GM12878 (cell line): ENCODE data around the gene CCDC91. TPM values are rescaled to one million over a fixed set of nuclear protein-coding genes. Genes with fewer than 3 reads are reported as not detected.

Experiments
- ATAC-seq: fragments of 200-7000 bp; cut with Tn5 transposase; 3 replicates; pipeline ENCODE4 v1.9.1; 2020; ENCODE audit warnings: mild to moderate bottlenecking, moderate library complexity
- BruUV-seq: library from RNA; stranded (reverse); fragments of 400-500 nt; replicated peaks from 2 replicates; lab custom pipeline; 2021; lab: Mats Ljungman, UMichigan
- CTCF ChIA-PET: fragments of 300-600 bp; sonication (Branson Sonifier 250); formaldehyde crosslinking; extraction: SDS; loops from one replicate; lab custom pipeline; 2021; ENCODE audit warnings: inconsistent platforms; lab: Yijun Ruan, JAX
- POLR2A ChIA-PET: fragments of 350-600 bp; formaldehyde crosslinking; extraction: SDS; loops from one replicate; lab custom pipeline; 2021; ENCODE audit warnings: inconsistent platforms; lab: Charles Lee
- RAD21 ChIA-PET: fragments of 300-600 bp; sonication (Branson Sonifier 250); formaldehyde crosslinking; loops from one replicate; lab custom pipeline; 2023; ENCODE audit warnings: antibody characterized with exemption; ENCODE audit not compliant: unreplicated experiment; lab: Charles Lee
- SMC1A ChIA-PET: fragments of 300-600 bp; sonication (Branson Sonifier 250); formaldehyde crosslinking; loops from one replicate; lab custom pipeline; 2023; ENCODE audit not compliant: unreplicated experiment, uncharacterized antibody; lab: Charles Lee
- DNase-seq: peaks from one replicate; pipeline ENCODE4 v3.0.0-alpha.2; 2011; ENCODE audit warnings: low read depth, low spot score
- FAIRE-seq: peaks from 3 replicates; lab custom pipeline; 2011; peaks lifted over from hg19 to GRCh38; lab: Jason Lieb, UNC
- H2AFZ ChIP-seq: 2 replicates; pipeline ENCODE4 v1.6.0; 2011; ENCODE audit warnings: low read depth, low read length, control low read depth; ENCODE audit not compliant: control insufficient read depth
- H3K27ac ChIP-seq: 2 replicates; pipeline ENCODE4 v1.5.1; 2011; ENCODE audit warnings: control low read depth; ENCODE audit not compliant: control insufficient read depth, insufficient read depth
- H3K27me3 ChIP-seq, 2 experiments: replicated peaks in 1 of 2; 2 replicates each; pipeline versions ENCODE4 v1.6.0 to v1.6.1; 2011; ENCODE audit warnings: low read length in 1 of 2; ENCODE audit not compliant: control insufficient read depth in 2 of 2, insufficient read depth in 2 of 2
- H3K36me3 ChIP-seq, 2 experiments: 2 replicates each; pipeline ENCODE4 v1.5.1; 2011; ENCODE audit warnings: low read length in 1 of 2; ENCODE audit not compliant: control insufficient read depth in 2 of 2, insufficient read depth in 2 of 2
- H3K4me1 ChIP-seq: 2 replicates; pipeline ENCODE4 v1.6.1; 2011; ENCODE audit warnings: mild to moderate bottlenecking, low read length, moderate library complexity, mixed read lengths; ENCODE audit not compliant: control insufficient read depth, insufficient read depth
- H3K4me2 ChIP-seq: 2 replicates; pipeline ENCODE4 v1.6.0; 2011; ENCODE audit warnings: control low read depth; ENCODE audit not compliant: control insufficient read depth, insufficient read depth
- H3K4me3 ChIP-seq: fragments of 200-600 bp; sonication (generic); 2 replicates; pipeline ENCODE4 v1.5.1; 2016
- H3K79me2 ChIP-seq: 2 replicates; pipeline ENCODE4 v1.6.0; 2011; ENCODE audit warnings: low read length; ENCODE audit not compliant: control insufficient read depth, insufficient read depth
- H3K9ac ChIP-seq: 2 replicates; pipeline ENCODE4 v1.8.0; 2011; ENCODE audit warnings: low read length, control low read depth, mixed read lengths; ENCODE audit not compliant: control insufficient read depth, insufficient read depth
- H3K9me3 ChIP-seq: replicated peaks from 3 replicates; pipeline ENCODE4 v1.5.1; 2011; ENCODE audit warnings: mild to moderate bottlenecking, low read length; ENCODE audit not compliant: control insufficient read depth, insufficient read depth
- H4K20me1 ChIP-seq: 2 replicates; pipeline ENCODE4 v1.6.0; 2011; ENCODE audit not compliant: control insufficient read depth, insufficient read depth
- ASH2L ChIP-seq: fragments of 300-600, 200-600 bp; sonication (generic); IDR thresholded peaks from 2 replicates; pipeline ENCODE4 v1.6.1; 2017; ENCODE audit warnings: low read depth, mild to moderate bottlenecking, borderline replicate concordance
- CREB1 ChIP-seq: IDR thresholded peaks from 2 replicates; pipeline ENCODE4 v1.6.1; 2012; ENCODE audit warnings: low read depth, mild to moderate bottlenecking, inconsistent platforms
- E2F4 ChIP-seq: IDR thresholded peaks from 2 replicates; pipeline ENCODE4 v1.6.1; 2012; ENCODE audit warnings: low read depth, low read length, improper control_type of control experiment
- EGR1 ChIP-seq, 2 experiments: IDR thresholded peaks; 1 replicate in 1 of 2; 2 replicates in 1 of 2; pipeline ENCODE4 v1.6.1; 2011 to 2012; ENCODE audit warnings: low read depth in 2 of 2, low read length in 2 of 2, borderline replicate concordance in 1 of 2, mild to moderate bottlenecking in 1 of 2, moderate library complexity in 1 of 2
- GABPA ChIP-seq: IDR thresholded peaks from 2 replicates; pipeline ENCODE4 v1.6.1; 2014; ENCODE audit warnings: antibody characterized with exemption, low read depth, mild to moderate bottlenecking, inconsistent platforms
- MTA3 ChIP-seq: IDR thresholded peaks from 2 replicates; pipeline ENCODE4 v1.6.1; 2012; ENCODE audit warnings: low read length, inconsistent platforms, borderline replicate concordance
- NR2F1 ChIP-seq: fragments of 450-650 bp; conservative IDR thresholded peaks from 2 replicates; pipeline ENCODE4 v1.6.1; 2017; ENCODE audit warnings: mild to moderate bottlenecking
- SIN3A ChIP-seq: IDR thresholded peaks from 2 replicates; pipeline ENCODE4 v1.6.1; 2012; ENCODE audit warnings: low read depth, low read length, improper control_type of control experiment
- SMC3 ChIP-seq: IDR thresholded peaks from 2 replicates; pipeline ENCODE4 v1.6.1; 2011; ENCODE audit warnings: low read length, improper control_type of control experiment, borderline replicate concordance
- YBX1 ChIP-seq: fragments of 450-650 bp; IDR thresholded peaks from 2 replicates; pipeline ENCODE4 v1.6.1; 2016; ENCODE audit warnings: antibody characterized with exemption
- ZNF687 ChIP-seq: fragments of 450-650 bp; IDR thresholded peaks from 2 replicates; pipeline ENCODE4 v1.6.1; 2017; ENCODE audit warnings: mild to moderate bottlenecking, moderate library complexity
- WGBS: methylation state at CpG from one replicate; pipeline ENCODE4 v1.1.6; 2016; ENCODE audit warnings: low lambda C conversion rate; ENCODE audit not compliant: insufficient replicate concordance, insufficient coverage; ENCODE audit errors: missing lambda C conversion rate; 5-methylcytosine and 5-hydroxymethylcytosine counted together
- in situ Hi-C: fragments of 300-500 bp; cut with MboI; formaldehyde crosslinking; loops from 9 replicates; pipeline ENCODE4 v1.14.3; 2018; ENCODE audit warnings: mixed read lengths
- intact Hi-C: fragments of 100-400 bp; cut with micrococcal nuclease; formaldehyde crosslinking; loops from one replicate; pipeline ENCODE4 v1.14.2; 2022; ENCODE audit not compliant: unreplicated experiment
- polyA plus RNA-seq, 11 experiments: library from polyadenylated mRNA; depleted of rRNA in 4 of 11; unstranded in 6 of 11; stranded (reverse) in 5 of 11; fragments of >200 nt; fragmentation: Nextera tagmentation in 4 of 11; fragmentation: Illumina TruSeq in 1 of 11; extraction: Ambion mirVana in 4 of 11; extraction: Trizol in 1 of 11; gene quantifications; 1 replicate in 1 of 11; 2 replicates in 10 of 11; pipeline versions ENCODE4 v1.2.1 to v1.2.3, GENCODE V29; 2011 to 2016; ENCODE audit warnings: inconsistent platforms in 2 of 11, missing spikeins in 2 of 11, low read depth in 1 of 11
- total RNA-seq, 4 experiments: library from RNA; depleted of rRNA in 3 of 4; stranded (reverse); fragments of >200 nt in 3 of 4; fragmentation: Illumina TruSeq in 1 of 4; extraction: Trizol in 1 of 4; gene quantifications; 2 replicates each; pipeline versions ENCODE4 v1.2.1 to v1.2.3, GENCODE V29; 2013 to 2021

Gene CCDC91
- total and polyA plus RNA-seq, 10 of the 15 experiments (the other 5 are each of a cell fraction or from before 2014, with no cell fraction given), result 6.1 to 24.9 (median 16.5) TPM

- Histone ChIP-seq H3K4me3 (no peak overlapping the region), H3K9ac (no peak overlapping the region), H3K36me3 (no peaks in the 10 kb centered on the region), H2AFZ (no peak overlapping the region), H4K20me1 (no peaks in the 10 kb centered on the region), H3K9me3 (no peaks in the 10 kb centered on the region), H3K4me2 (no peak overlapping the region), H3K4me1 (no peaks in the 10 kb centered on the region), H3K27me3 (no peaks in the 10 kb centered on the region), H3K27ac (no peak overlapping the region), H3K79me2 (no peaks in the 10 kb centered on the region)
- SMC1A ChIA-PET, result no interaction called here
- POLR2A ChIA-PET, result no interaction called here
- ATAC-seq, result peak; percentile 44
- WGBS, result 73% methylated on average over 4 of the region's 4 CpGs
- no TSS peak for BruUV-seq
- DNase-seq, result no peak
- no peak for FAIRE-seq
- RAD21 ChIA-PET, result interaction anchor here (1.0 kb wide), 1 partner anchor 80 kb away, joined by 3 read pairs; no protein-coding TSS in a partner anchor
- in situ Hi-C loops, result no loop called here
- intact Hi-C loops, result no loop called here
- CTCF ChIA-PET, result no interaction called here
- TF ChIP-seq NR2F1, result peak; percentile 74
- no peak for TF ChIP-seq SIN3A
Measured at GRCh38 chr12:28340261-28341045, 150.2 kb downstream of the CCDC91 start.

GRCh38 chr12:28343713-28344112, 153.5 kb downstream of the CCDC91 start:
- Histone ChIP-seq H3K4me3 (no peak overlapping the region), H3K9me3 (no peaks in the 10 kb centered on the region), H4K20me1 (no peaks in the 10 kb centered on the region), H3K4me1 (no peaks in the 10 kb centered on the region), H3K9ac (no peak overlapping the region), H3K27me3 (no peaks in the 10 kb centered on the region), H3K79me2 (no peaks in the 10 kb centered on the region), H3K27ac (no peak overlapping the region), H2AFZ (no peak overlapping the region), H3K36me3 (no peaks in the 10 kb centered on the region), H3K4me2 (no peak overlapping the region)
- SMC1A ChIA-PET, result interaction anchor here (0.8 kb wide), 1 partner anchor 13 kb away, joined by 3 read pairs; no protein-coding TSS in a partner anchor
- RAD21 ChIA-PET, result no interaction called here
- WGBS, result 100% methylated on average over 1 of the region's 1 CpG
- intact Hi-C loops, result no loop called here
- DNase-seq (no peak), FAIRE-seq (no peak), ATAC-seq (no peak)
- no TSS peak for BruUV-seq
- POLR2A ChIA-PET, result no interaction called here
- in situ Hi-C loops, result no loop called here
- CTCF ChIA-PET, result interaction anchor here (0.7 kb wide), 1 partner anchor 64 kb away, joined by 3 read pairs; no protein-coding TSS in a partner anchor
- no peak for TF ChIP-seq GABPA
- no peak for TF ChIP-seq MTA3
- no peak for TF ChIP-seq SMC3
- TF ChIP-seq ZNF687, result no peak
- TF ChIP-seq CREB1, result no peak
- no peak for TF ChIP-seq NR2F1
- no peak for TF ChIP-seq EGR1 (IDR thresholded peaks at IDR 0.05; ENCODE audit: borderline replicate concordance in 1 of 2, low read depth in 2 of 2, low read length in 2 of 2)
- no peak for TF ChIP-seq ASH2L
- no peak for TF ChIP-seq E2F4
- TF ChIP-seq YBX1, result no peak
